Vagina (tissue), 2 donors: Measurements from ENCODE around the gene CBLL1.

Experiments used
- POLR2A ChIP-seq, 2 donors: fragments of 450-650 bp; IDR thresholded peaks; one replicate each; pipeline ENCODE4 v1.6.1; 2017; ENCODE audit warnings: antibody characterized with exemption in 2 of 2, mild to moderate bottlenecking in 2 of 2, moderate library complexity in 2 of 2
- POLR2AphosphoS5 ChIP-seq, 2 donors: sonication (generic); formaldehyde crosslinking; IDR thresholded peaks; one replicate each; pipeline ENCODE4 v1.9.0; 2017; ENCODE audit warnings: antibody characterized with exemption in 2 of 2, mild to moderate bottlenecking in 2 of 2, low read depth in 1 of 2; ENCODE audit not compliant: insufficient read depth in 1 of 2
- TF ChIP-seq, protein P1 (sequence below), 3 experiments: fragments of 450-650 bp in 2 of 3; fragments of 200-600 bp in 1 of 3; sonication (generic) in 1 of 3; IDR thresholded peaks; one replicate each; pipeline ENCODE4 v1.5.1; 2017 to 2019; ENCODE audit warnings: antibody characterized with exemption in 3 of 3, mild to moderate bottlenecking in 2 of 3, moderate library complexity in 2 of 3

DNA sequence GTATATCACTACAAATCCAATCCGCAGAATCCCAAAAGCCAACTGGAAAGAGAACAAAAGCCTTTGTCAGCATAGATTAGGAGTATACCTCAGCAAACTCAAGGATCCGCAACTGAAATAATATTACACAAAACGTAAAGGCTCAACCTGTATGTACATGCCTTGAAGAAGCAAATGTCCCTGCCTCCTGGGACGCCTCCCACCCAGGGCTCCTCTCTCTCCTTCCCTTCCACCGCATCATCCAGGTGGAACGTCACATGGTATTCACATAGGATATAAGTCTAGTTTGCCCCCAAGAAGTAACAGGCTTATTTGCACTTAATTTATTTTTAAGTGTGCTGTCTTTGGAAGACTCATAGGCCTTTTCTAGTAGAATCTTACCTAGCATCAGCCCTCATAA lies 45.7 kb downstream of the CBLL1 start:
- TF ChIP-seq, protein P1, sequence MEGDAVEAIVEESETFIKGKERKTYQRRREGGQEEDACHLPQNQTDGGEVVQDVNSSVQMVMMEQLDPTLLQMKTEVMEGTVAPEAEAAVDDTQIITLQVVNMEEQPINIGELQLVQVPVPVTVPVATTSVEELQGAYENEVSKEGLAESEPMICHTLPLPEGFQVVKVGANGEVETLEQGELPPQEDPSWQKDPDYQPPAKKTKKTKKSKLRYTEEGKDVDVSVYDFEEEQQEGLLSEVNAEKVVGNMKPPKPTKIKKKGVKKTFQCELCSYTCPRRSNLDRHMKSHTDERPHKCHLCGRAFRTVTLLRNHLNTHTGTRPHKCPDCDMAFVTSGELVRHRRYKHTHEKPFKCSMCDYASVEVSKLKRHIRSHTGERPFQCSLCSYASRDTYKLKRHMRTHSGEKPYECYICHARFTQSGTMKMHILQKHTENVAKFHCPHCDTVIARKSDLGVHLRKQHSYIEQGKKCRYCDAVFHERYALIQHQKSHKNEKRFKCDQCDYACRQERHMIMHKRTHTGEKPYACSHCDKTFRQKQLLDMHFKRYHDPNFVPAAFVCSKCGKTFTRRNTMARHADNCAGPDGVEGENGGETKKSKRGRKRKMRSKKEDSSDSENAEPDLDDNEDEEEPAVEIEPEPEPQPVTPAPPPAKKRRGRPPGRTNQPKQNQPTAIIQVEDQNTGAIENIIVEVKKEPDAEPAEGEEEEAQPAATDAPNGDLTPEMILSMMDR (IDR thresholded peaks at IDR 0.05): no peak
- TF ChIP-seq POLR2A (IDR thresholded peaks at IDR 0.05): no peak
- no peak for TF ChIP-seq POLR2AphosphoS5 (IDR thresholded peaks at IDR 0.05; ENCODE audit: insufficient read depth in 1 of 2, low read depth in 1 of 2)
